ENCODE data around the gene PNLDC1. TPM values are rescaled to one million over a fixed set of nuclear protein-coding genes. Genes with fewer than 3 reads are reported as not detected.

PNLDC1 gene
- total and polyA plus RNA-seq, 9 donors = 0.20 to 1.2 (median 0.54) TPM; not detected in 3

DNA sequence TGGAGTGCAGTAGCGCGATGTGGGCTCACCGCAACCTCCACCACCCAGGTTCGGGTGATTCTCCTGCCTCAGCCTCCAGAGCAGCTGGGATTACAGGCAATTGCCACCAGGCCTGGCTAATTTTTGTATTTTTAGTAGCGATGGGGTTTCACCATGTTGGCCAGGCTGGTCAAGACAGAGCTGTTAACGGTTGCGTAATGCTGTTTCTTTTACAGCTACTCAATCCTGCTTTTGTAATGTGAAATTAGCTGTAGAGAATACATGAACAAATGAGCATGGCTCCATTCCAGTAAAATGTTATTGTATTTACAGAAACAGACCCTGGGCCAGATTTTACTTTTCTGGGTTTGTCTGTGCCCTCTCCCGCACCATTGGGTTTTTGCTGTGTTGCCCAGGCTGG is 1.9 kb downstream of the PNLDC1 start:
- TF ChIP-seq POLR2A (IDR thresholded peaks at IDR 0.05) (no peak), EP300 (IDR thresholded peaks at IDR 0.05) (no peak), CTCF (IDR thresholded peaks at IDR 0.05) (no peak)
- H3K4me3 ChIP-seq = no peak overlapping the region
- 92 to 93% (median 93%) methylated on average over 8 of the region's 8 CpGs for WGBS, 3 donors
- H3K9me3 ChIP-seq = no peaks in the 10 kb centered on the region
- intact Hi-C loops (cut with DNase I) = no loop called here
- no peak overlapping the region for H3K27ac ChIP-seq
- H3K4me1 ChIP-seq (ENCODE audit: insufficient read depth) = no peaks in the 10 kb centered on the region
- H3K27me3 ChIP-seq = no peaks in the 10 kb centered on the region
- no peaks in the 10 kb centered on the region for H3K36me3 ChIP-seq
- DNase-seq = no peak

- no peaks in the 10 kb centered on the region for H3K36me3 ChIP-seq
- no peak overlapping the region for H3K27ac ChIP-seq
- H3K4me1 ChIP-seq (ENCODE audit: insufficient read depth) = no peaks in the 10 kb centered on the region
- no peak overlapping the region for H3K4me3 ChIP-seq
- intact Hi-C loops (cut with DNase I) = no loop called here
- no peaks in the 10 kb centered on the region for H3K27me3 ChIP-seq
- WGBS, 3 donors = 81 to 86% (median 81%) methylated on average over 10 of the region's 10 CpGs
- H3K9me3 ChIP-seq = no peaks in the 10 kb centered on the region
- no peak for DNase-seq
- TF ChIP-seq POLR2A (IDR thresholded peaks at IDR 0.05) (no peak), CTCF (IDR thresholded peaks at IDR 0.05) (no peak), EP300 (IDR thresholded peaks at IDR 0.05) (no peak)
These were observed 4.4 kb downstream of the PNLDC1 start for GRCh38 chr6:159804504-159804903.

- Histone ChIP-seq H3K27me3 (no peaks in the 10 kb centered on the region), H3K9me3 (no peaks in the 10 kb centered on the region), H3K4me1 (ENCODE audit: insufficient read depth) (no peaks in the 10 kb centered on the region), H3K4me3 (no peak overlapping the region), H3K27ac (no peak overlapping the region), H3K36me3 (no peaks in the 10 kb centered on the region)
- no peak for TF ChIP-seq CTCF (IDR thresholded peaks at IDR 0.05)
- TF ChIP-seq EP300 (IDR thresholded peaks at IDR 0.05) = no peak
- no peak for TF ChIP-seq POLR2A (IDR thresholded peaks at IDR 0.05)
- no peak for DNase-seq
- intact Hi-C loops (cut with DNase I) = no loop called here
- 90 to 93% (median 91%) methylated on average over 6 of the region's 6 CpGs for whole genome bisulfite sequencing, 3 donors
These were observed 5.5 kb downstream of the PNLDC1 start for GRCh38 chr6:159805440-159806020.

GRCh38 chr6:159806021-159806458 is 6.0 kb downstream of the PNLDC1 start:
- no peak for DNase-seq
- Histone ChIP-seq H3K4me3 (no peak overlapping the region), H3K9me3 (no peaks in the 10 kb centered on the region), H3K36me3 (no peaks in the 10 kb centered on the region), H3K27me3 (no peaks in the 10 kb centered on the region), H3K27ac (no peak overlapping the region), H3K4me1 (ENCODE audit: insufficient read depth) (no peaks in the 10 kb centered on the region)
- 91 to 95% (median 93%) methylated on average over 9 of the region's 9 CpGs for WGBS, 3 donors
- intact Hi-C loops (cut with DNase I) = no loop called here
- TF ChIP-seq CTCF (IDR thresholded peaks at IDR 0.05) (no peak), POLR2A (IDR thresholded peaks at IDR 0.05) (no peak), EP300 (IDR thresholded peaks at IDR 0.05) (no peak)

All from ovary (tissue), 9 donors.